Peyer's patch (tissue), 4 donors: Measurements from ENCODE around the gene MACROD2.

Experiments used
- POLR2A ChIP-seq, 2 donors: fragments of 450-650 bp; IDR thresholded peaks; one replicate each; pipeline ENCODE4 v1.5.1; 2017; ENCODE audit warnings: antibody characterized with exemption in 2 of 2, mild to moderate bottlenecking in 2 of 2, moderate library complexity in 2 of 2
- TF ChIP-seq, protein P1 (sequence below), 6 experiments: fragments of 450-650 bp in 4 of 6; fragments of 200-600 bp in 2 of 6; sonication (generic) in 1 of 6; IDR thresholded peaks; one replicate each; pipeline ENCODE4 v1.5.1; 2017 to 2019; ENCODE audit warnings: antibody characterized with exemption in 6 of 6, mild to moderate bottlenecking in 3 of 6, moderate library complexity in 1 of 6

DNA sequence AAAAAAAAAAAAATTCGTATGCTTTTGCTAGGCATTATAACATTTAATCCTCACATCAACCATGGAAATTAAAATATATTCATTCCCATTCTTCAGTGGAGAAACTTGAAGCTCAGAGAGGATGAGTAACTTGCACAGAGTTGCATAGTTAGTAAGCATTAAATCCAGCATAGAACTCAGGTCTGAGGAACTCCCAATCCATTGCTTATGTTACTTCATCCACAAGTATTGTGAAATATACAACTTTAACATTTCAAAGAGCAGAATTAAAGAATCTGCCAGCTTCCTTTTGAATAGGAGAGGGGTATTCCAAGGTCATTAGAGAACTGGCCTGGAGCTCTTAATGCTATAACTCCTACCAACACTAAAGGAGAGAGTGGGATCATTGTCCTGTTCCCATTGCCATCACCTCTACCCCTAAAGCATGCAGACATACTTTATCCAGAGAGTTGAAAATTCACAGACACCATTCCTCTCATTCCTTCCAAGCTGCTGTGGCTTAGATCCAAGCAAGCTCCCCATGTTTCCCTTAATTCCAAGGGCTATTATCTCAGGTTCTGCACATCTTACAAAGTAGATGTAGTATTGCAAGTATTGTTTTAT lies 250.2 kb downstream of the MACROD2 start:
- TF ChIP-seq, protein P1, sequence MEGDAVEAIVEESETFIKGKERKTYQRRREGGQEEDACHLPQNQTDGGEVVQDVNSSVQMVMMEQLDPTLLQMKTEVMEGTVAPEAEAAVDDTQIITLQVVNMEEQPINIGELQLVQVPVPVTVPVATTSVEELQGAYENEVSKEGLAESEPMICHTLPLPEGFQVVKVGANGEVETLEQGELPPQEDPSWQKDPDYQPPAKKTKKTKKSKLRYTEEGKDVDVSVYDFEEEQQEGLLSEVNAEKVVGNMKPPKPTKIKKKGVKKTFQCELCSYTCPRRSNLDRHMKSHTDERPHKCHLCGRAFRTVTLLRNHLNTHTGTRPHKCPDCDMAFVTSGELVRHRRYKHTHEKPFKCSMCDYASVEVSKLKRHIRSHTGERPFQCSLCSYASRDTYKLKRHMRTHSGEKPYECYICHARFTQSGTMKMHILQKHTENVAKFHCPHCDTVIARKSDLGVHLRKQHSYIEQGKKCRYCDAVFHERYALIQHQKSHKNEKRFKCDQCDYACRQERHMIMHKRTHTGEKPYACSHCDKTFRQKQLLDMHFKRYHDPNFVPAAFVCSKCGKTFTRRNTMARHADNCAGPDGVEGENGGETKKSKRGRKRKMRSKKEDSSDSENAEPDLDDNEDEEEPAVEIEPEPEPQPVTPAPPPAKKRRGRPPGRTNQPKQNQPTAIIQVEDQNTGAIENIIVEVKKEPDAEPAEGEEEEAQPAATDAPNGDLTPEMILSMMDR (IDR thresholded peaks at IDR 0.05) = no peak
- no peak for TF ChIP-seq POLR2A (IDR thresholded peaks at IDR 0.05)
